GM12873 (cell line): ENCODE data around the gene UNC119.

ENCODE experiments used
- CTCF ChIP-seq: IDR thresholded peaks from 2 replicates; pipeline ENCODE4 v1.5.1; 2012; ENCODE audit warnings: low read depth, mild to moderate bottlenecking, moderate library complexity, low read length, control low read depth; ENCODE audit not compliant: insufficient read depth; ENCODE audit errors: missing control alignments

Gene UNC119

DNA sequence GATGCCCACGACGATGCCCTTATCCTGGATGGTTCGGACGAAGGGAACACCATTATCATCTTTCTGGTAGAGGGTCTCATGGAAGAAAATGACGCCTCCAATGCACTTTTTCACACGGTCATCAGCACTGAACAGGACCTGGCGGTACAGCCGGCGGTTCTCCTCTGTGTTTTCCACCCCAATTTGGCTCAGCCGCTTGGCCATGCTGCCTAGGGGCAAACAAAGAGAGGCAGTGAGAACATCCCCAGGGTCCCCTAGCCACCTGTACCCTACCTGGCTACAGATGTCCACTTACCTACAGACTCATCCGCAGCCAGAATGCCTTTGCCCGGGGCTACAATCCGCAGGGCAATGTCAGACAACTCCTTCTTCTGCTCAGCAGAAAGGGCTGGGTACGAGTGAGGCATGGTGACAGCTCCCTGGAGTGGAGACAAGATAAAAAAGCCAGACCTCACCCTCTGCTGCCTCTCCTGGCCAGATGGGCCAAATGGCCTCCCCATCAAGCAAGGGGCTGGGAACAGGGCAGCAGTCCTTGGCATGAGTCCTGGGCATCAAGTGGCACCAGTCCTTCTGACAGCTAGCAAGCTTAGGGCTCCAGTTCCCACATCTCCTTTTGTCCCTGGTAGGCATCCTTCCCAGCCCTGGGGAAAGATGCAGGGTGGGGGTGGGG, 22.8 kb upstream of the UNC119 start:
- TF ChIP-seq CTCF, result peak; percentile 39

DNA sequence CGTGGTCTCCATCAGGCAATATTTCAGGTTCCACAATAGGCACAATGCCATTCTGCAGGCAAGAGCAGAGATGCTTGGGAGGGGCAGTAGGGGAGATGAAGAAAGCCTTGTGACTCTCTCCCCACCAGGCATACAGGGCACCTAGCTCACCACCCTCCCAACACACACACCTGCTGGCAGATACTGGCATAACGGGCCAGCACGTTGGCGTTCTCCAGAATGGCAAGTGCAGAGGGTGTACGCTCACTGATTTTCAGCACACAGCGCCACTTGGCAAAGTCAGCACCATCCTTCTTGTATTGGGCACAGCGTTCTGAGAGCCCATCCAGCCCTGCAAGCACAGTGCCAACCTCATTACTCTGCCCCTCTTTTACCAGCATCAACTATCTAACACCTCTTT, 22.1 kb upstream of the UNC119 start:
- TF ChIP-seq CTCF, result peak; percentile 36

GRCh38 chr17:28573966-28574480, 21.6 kb upstream of the UNC119 start:
- no peak for TF ChIP-seq CTCF

DNA sequence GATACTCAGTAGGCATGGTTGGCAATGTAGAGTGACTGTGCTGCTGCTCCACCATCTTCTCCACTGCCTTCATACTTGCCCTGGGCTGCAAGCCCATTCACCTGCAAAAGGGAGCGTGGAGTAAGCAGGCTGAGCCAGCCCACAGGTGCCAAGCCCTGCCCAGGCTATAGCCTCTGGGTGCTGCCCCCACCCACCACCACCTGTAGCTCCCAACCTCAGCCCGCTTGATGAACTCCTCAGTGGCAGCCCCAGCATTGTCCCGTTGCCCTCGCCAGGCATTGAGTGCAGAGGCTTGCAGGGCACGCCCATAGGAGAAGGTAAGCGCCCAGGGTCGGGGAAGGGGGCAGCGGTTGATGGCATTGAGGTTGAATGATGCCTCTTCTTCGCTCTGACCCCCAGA, 21.1 kb upstream of the UNC119 start:
- TF ChIP-seq CTCF, result no peak

DNA sequence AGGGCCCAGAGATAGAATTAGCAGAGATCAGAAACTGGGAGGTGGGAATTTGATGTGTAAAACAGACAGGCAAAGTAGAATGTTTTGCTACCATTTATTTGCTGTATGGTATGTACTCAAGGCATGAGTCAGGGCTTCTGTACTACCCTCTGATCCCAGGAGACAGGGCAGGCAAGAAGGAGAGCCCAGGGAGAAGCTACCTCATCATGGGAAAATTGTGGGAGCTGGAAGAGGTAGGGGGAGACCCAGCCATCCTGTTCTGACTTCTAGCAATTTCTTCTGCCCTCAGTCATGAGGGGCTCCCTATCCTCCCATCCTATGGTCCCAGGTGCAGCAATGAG, 20.6 kb upstream of the UNC119 start:
- no peak for TF ChIP-seq CTCF

GRCh38 chr17:28572259-28573039, 20.0 kb upstream of the UNC119 start:
- no peak for TF ChIP-seq CTCF

- no peak for TF ChIP-seq CTCF
These were observed 19.1 kb upstream of the UNC119 start, which contains the start of gene PIGS for GRCh38 chr17:28571361-28572122. Gene PIGS, minus strand, starts transcription at chr17:28571524. Its CDS starts 28 bp downstream, at chr17:28571496.
